NOMO-1 treated with DMSO at 0.1 percent for 48 hours (cell line): ENCODE measurements around the gene PLCB4.

ENCODE experiments used
- DNase-seq: peaks from one replicate; lab custom pipeline; 2025; ENCODE audit not compliant: unreplicated experiment; lab: John Stamatoyannopoulos, UW

PLCB4 gene

GRCh38 chr20:9256393-9256792, 187.5 kb downstream of the PLCB4 start:
- no peak for DNase-seq

GRCh38 chr20:9258901-9259300, 190.0 kb downstream of the PLCB4 start:
- peak; percentile 6 for DNase-seq

GRCh38 chr20:9260027-9260426, 191.1 kb downstream of the PLCB4 start:
- DNase-seq, result no peak

GRCh38 chr20:9261781-9262180, 192.9 kb downstream of the PLCB4 start:
- no peak for DNase-seq

- DNase-seq, result no peak
Observed at GRCh38 chr20:9262653-9263194, 193.8 kb downstream of the PLCB4 start.

GRCh38 chr20:9269280-9269971, 200.5 kb downstream of the PLCB4 start:
- no peak for DNase-seq

GRCh38 chr20:9270831-9271230, 201.9 kb downstream of the PLCB4 start:
- DNase-seq, result no peak

- no peak for DNase-seq
Observed at GRCh38 chr20:9276966-9277468, 208.1 kb downstream of the PLCB4 start.

- no peak for DNase-seq
Observed at GRCh38 chr20:9279918-9280401, 211.1 kb downstream of the PLCB4 start.

GRCh38 chr20:9280666-9281065, 211.8 kb downstream of the PLCB4 start:
- DNase-seq, result no peak

GRCh38 chr20:9281803-9282202, 212.9 kb downstream of the PLCB4 start:
- no peak for DNase-seq

- no peak for DNase-seq
Observed at GRCh38 chr20:9285617-9286016, 216.7 kb downstream of the PLCB4 start.

- no peak for DNase-seq
Observed at GRCh38 chr20:9286501-9287461, 217.9 kb downstream of the PLCB4 start.

- DNase-seq, result no peak
Observed at GRCh38 chr20:9287826-9288225, 218.9 kb downstream of the PLCB4 start.

- no peak for DNase-seq
Observed at GRCh38 chr20:9290331-9290730, 221.4 kb downstream of the PLCB4 start.

- DNase-seq, result no peak
Observed at GRCh38 chr20:9293145-9293544, 224.3 kb downstream of the PLCB4 start.

- no peak for DNase-seq
Observed at GRCh38 chr20:9294041-9294440, 225.2 kb downstream of the PLCB4 start.

GRCh38 chr20:9298906-9299305, 230.0 kb downstream of the PLCB4 start:
- DNase-seq, result no peak

GRCh38 chr20:9300080-9300479, 231.2 kb downstream of the PLCB4 start:
- DNase-seq, result no peak

- no peak for DNase-seq
Observed at GRCh38 chr20:9300534-9300933, 231.6 kb downstream of the PLCB4 start.
